ENCODE data around the gene CDC42EP4. TPM values are rescaled to one million over a fixed set of nuclear protein-coding genes. Genes with fewer than 3 reads are reported as not detected.
"Not testable (repeated sequence)": the region's sequence is repeated elsewhere in the genome, so short reads cannot be mapped to it uniquely, and the experiment has no call there.

CDC42EP4 gene
- total RNA-seq, 1 donor from 2014 or later = 70.8 TPM

DNA sequence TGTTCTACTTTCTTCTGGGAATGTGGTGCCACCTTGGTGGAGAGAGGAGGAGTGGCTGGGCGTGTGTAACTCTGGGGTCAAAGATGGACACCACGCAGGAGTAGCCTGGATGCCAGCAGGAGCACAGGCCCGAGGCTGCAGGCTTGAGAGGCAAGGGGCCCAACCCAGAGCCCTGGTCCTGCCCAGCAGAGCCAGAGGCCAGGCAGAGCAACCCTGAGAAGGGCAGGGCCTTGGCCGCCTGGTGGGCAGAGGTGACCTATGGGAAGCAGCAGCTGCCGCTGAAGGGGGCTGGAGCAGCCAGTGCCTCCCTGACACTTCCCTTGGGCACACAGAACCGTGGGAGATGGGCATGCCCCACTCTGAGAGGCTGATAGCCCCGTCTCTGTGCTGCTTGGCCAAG is 32.1 kb downstream of the CDC42EP4 start:
- no peak for DNase-seq (ENCODE audit: low spot score)

GRCh38 chr17:73278465-73279453 is 33.0 kb downstream of the CDC42EP4 start:
- no peak for DNase-seq (ENCODE audit: low spot score)

- DNase-seq (ENCODE audit: low spot score) = no peak
Measured at GRCh38 chr17:73278049-73278464, 33.7 kb downstream of the CDC42EP4 start.

DNA sequence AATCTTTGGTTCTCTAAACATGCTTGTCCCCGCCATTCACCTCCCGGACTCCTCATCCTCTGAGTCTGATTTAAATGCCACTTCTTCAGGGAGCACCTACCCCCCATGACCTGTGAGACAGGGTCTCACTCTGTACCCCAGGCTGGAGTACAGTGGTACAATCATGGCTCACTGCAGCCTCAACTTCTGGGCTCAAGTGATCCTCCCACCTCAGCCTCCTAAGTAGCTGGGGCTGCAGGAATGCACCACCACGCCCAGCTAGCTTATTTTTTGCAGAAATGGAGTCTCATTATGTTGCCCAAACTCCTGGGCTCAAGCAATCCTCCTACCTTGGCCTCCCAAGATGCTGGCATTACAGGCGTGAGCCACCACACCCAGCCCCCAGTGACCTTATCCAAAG is 37.3 kb downstream of the CDC42EP4 start:
- no peak for DNase-seq (ENCODE audit: low spot score)

DNA sequence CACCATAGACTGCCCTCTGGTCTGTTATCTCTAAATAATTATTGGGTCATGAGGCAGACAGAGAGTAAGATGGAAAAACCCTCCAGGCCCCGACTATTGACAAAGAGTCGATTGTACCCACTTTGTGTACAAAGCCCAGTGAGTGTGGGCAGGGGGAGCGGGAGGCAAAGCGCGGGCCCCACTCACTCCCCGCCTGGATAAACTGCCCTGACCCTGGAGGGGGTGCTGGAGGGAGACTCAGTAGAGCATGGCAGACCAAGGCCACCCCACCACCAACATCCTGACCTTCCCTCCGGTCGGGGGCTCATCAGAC is 38.9 kb downstream of the CDC42EP4 start:
- no peak for DNase-seq (ENCODE audit: low spot score)

GRCh38 chr17:73271072-73271471 is 40.7 kb downstream of the CDC42EP4 start:
- DNase-seq (ENCODE audit: low spot score) = no peak

DNA sequence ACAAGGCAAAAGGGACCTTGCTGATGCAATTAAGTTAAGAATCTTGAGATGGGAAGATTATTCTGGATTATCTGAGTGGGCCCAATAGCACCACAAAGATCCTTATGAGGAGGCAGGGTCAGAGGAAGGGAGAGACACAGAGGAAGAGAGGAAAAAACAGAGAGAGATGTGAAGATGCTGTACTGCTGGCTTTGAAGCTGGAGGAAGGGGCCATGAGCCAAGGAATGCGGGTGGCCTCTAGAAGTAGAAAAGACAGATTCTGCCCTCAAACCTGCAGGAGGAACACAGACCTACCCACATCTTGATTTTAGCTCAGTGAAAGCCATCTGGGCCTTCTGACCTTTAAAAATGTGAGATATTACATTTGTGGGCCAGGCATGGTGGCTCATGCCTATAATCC is 42.0 kb downstream of the CDC42EP4 start:
- no peak for DNase-seq (ENCODE audit: low spot score)

GRCh38 chr17:73269329-73269615 is 42.5 kb downstream of the CDC42EP4 start:
- DNase-seq (ENCODE audit: low spot score) = no peak

GRCh38 chr17:73268582-73269328 is 43.0 kb downstream of the CDC42EP4 start:
- no peak for DNase-seq (ENCODE audit: low spot score)

DNA sequence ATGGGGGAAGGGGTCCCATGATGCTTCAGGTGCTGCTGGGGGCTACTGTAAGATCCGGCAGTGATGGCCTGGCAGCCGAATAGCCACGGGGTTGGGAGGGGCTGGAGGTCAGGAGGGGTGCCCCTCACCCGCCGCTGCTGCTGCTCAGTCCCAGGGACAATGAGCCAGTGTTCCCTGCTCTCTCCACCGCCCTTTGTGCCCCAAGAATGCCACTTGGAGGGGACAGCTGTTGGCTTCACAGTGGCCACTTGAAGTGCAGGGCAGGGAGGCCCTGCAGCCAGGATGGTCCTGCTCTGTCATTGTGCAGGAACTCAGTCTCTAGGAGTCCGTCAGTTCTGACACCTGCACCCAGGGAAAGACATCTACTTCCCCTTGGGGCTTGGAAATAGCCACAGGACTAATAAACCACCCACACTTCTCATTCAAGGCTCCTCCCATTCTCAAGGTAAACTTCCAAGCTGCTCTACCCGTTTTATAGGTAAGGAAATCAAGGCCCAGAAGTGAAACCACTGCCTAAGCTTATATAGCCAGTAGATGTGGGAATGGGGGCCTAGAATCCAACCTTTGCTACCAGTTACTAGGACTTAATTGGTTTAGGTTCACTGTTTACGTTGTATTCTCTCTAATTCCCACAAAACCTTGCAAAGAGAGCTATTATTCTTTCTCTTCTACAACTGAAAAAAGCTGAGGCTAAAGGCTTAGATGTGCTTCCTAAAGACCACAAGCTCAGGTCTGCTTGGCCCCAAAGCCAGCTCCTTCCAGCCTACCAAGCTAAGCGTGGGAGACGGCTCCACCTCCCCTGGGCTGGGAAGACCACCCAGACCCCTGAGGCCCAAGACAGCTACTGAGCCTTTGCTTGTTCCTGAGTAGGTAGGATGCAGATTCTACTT is 43.9 kb downstream of the CDC42EP4 start:
- no peak for DNase-seq (ENCODE audit: low spot score)

DNA sequence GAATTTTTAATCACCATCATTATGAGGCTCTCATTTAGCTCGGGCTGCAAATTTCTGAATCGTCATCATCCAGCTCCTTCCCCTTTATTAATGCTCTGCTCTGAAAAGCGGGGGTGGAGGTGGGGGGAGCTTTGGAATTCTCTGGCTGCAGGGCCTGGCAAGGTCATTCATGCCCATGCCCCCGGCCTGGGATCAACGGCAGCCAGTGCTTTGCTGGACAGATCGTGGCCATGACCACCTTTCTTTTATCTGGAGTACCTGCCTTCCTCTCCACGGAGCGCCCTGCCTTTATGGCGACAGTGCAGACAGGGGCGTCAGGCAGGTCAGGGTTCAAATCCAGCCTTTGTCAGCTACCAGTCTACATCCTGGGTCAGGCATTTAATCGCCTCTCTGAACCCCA is 45.0 kb downstream of the CDC42EP4 start:
- no peak for DNase-seq (ENCODE audit: low spot score)

GRCh38 chr17:73265646-73266640 is 45.9 kb downstream of the CDC42EP4 start:
- DNase-seq (ENCODE audit: low spot score) = no peak

DNA sequence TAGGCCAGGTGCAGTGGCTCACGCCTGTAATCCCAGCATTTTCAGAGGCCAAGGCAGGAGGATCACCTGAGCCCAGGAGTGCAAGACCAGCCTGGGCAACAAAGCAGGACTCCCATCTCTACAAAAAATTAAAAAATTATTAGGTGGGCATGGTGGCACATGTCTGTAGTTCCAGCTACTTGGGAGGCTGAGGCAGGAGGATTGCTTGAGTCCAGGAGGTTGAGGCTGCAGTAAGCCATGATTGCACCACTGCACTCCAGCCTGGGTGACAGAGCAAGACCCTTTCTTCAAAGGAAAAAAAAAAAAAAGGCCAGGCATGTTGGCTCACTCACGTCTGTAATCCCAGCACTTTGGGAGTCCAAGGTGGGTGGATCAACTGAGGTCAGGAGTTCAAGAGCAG is 47.4 kb downstream of the CDC42EP4 start:
- not testable (repeated sequence) for DNase-seq (ENCODE audit: low spot score)

DNA sequence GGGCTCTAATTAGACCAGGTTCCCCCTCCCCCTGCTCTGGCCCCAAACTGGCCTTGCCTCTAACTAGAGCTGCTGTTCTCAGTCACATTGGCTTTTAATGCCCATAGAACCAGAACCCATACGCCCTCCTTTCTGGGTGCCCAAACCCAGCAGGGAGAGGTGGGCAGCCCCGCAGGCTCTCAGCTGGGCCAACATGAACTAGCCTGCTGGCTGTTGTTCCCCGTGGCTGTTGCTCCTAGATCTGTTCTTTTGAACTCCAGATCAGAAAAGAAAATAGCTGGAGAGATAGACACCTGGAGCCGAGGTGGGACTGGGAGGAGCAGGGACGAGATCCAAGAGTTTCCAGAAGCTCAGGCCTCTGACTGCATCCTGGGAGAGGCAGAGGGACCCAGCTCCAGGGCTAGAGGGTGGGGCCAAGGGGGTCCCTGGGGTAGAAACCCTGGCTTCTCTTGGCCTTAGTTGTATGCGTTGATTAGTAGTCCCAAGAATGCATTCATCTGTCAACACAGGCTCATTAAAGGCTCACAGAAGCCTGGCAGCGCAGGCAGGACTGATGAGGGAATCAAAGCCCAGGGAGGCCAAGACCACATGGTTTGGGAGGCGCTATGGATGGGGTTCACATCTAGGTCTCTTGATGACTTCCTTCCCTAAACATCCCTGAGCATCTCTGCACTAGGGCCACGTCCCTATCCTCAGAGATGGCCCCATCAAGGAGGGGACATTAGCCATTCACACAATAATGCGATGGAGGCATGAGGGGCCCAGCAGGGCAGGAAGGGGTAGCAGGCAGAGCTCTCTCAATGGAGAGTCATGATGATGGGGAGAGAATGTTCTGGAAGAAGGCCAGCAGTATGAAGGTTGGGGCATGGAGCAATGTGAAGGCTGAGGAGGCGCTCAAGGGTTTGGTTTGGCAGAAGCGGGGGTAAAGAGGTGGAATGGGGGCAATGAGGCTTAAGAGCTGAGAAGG is 48.8 kb downstream of the CDC42EP4 start:
- no peak for DNase-seq (ENCODE audit: low spot score)

GRCh38 chr17:73261952-73262675 is 49.7 kb downstream of the CDC42EP4 start:
- DNase-seq (ENCODE audit: low spot score) = no peak

- no peak for DNase-seq (ENCODE audit: low spot score)
Measured at GRCh38 chr17:73261617-73261951, 50.2 kb downstream of the CDC42EP4 start, which contains the start of gene CPSF4L. CPSF4L (minus strand) TSS chr17:73261880; CDS start chr17:73261818, 62 bp downstream.

- DNase-seq (ENCODE audit: low spot score) = no peak
Measured at GRCh38 chr17:73257516-73257915, 54.3 kb downstream of the CDC42EP4 start.

- no peak for DNase-seq (ENCODE audit: low spot score)
Measured at GRCh38 chr17:73256220-73256619, 55.6 kb downstream of the CDC42EP4 start.

GRCh38 chr17:73255671-73256181 is 56.1 kb downstream of the CDC42EP4 start:
- DNase-seq (ENCODE audit: low spot score) = peak; percentile 56
